HG03432 (cell line): ENCODE measurements around the gene MED27.

Source experiments
- ATAC-seq: cut with Tn5 transposase; IDR thresholded peaks from one replicate; pipeline ENCODE4 v1.9.1; 2021; ENCODE audit warnings: mild to moderate bottlenecking, moderate library complexity; ENCODE audit not compliant: unreplicated experiment

The MED27 gene

GRCh38 chr9:131839281-131840084, 240.2 kb downstream of the MED27 start:
- no peak for ATAC-seq

- ATAC-seq: no peak
Observed at GRCh38 chr9:131838530-131839280, 241.0 kb downstream of the MED27 start.

- no peak for ATAC-seq
Observed at GRCh38 chr9:131837836-131838235, 241.8 kb downstream of the MED27 start.

- no peak for ATAC-seq
Observed at GRCh38 chr9:131837316-131837715, 242.4 kb downstream of the MED27 start.

GRCh38 chr9:131836607-131837315, 242.9 kb downstream of the MED27 start:
- ATAC-seq: no peak

GRCh38 chr9:131836021-131836420, 243.6 kb downstream of the MED27 start:
- no peak for ATAC-seq

- no peak for ATAC-seq
Observed at GRCh38 chr9:131835151-131835910, 244.3 kb downstream of the MED27 start.

- ATAC-seq: no peak
Observed at GRCh38 chr9:131834721-131835120, 244.9 kb downstream of the MED27 start.

- ATAC-seq: no peak
Observed at GRCh38 chr9:131833906-131834305, 245.8 kb downstream of the MED27 start.

- no peak for ATAC-seq
Observed at GRCh38 chr9:131833083-131833482, 246.6 kb downstream of the MED27 start.

GRCh38 chr9:131831380-131832165, 248.1 kb downstream of the MED27 start:
- no peak for ATAC-seq

GRCh38 chr9:131827821-131828369, 251.8 kb downstream of the MED27 start:
- ATAC-seq: no peak

GRCh38 chr9:131826966-131827525, 252.6 kb downstream of the MED27 start:
- ATAC-seq: no peak

- no peak for ATAC-seq
Observed at GRCh38 chr9:131826053-131826452, 253.6 kb downstream of the MED27 start.

- no peak for ATAC-seq
Observed at GRCh38 chr9:131824953-131825495, 254.6 kb downstream of the MED27 start.

- no peak for ATAC-seq
Observed at GRCh38 chr9:131824155-131824594, 255.5 kb downstream of the MED27 start.

GRCh38 chr9:131823701-131824146, 255.9 kb downstream of the MED27 start:
- no peak for ATAC-seq

GRCh38 chr9:131818089-131818488, 261.6 kb downstream of the MED27 start:
- ATAC-seq: no peak

- ATAC-seq: no peak
Observed at GRCh38 chr9:131817627-131818026, 262.0 kb downstream of the MED27 start.
